ENCODE results near the gene NOTCH1.
A peak's percentile ranks its signal among the peaks of the same experiment; 100 is the strongest.

DNA sequence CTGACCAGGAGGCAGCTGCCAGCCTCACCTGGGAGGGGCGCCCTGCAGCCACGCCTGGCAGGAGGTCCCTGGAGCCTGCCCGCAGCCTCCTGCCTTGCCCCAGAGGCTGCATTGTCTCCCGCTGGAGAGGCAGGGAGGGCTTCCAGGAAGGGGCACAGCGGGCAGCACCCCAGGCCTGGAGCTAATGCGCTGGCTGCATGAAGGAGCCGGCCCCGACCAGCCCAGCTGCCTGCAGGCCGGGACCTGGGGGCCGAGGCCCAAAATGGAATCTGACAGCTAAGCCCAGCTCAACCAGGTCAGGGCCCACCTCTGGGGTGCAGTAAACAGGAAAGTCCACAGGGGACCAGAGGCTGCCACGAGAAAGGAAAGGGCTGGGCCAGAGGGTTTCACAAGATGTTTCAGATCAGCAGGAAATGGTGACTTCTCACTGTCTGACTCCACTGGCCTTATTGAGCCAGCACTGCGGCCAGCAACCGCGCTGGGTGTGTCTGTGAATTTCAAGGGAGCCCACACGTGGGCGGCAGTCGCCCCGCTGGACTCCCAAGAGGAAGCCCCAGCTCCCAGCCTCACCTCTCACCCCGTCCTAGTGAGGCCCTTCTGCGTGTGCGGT lies 18.6 kb upstream of the NOTCH1 start:
- TF ChIP-seq CTCF (IDR thresholded peaks at IDR 0.05): peak in 2 of 6 experiments; percentile 21 to 24
- TF ChIP-seq POLR2A (IDR thresholded peaks at IDR 0.05): no peak

Measured in thyroid gland (tissue), 4 donors.